Right cardiac atrium (tissue), 5 donors: ENCODE measurements around the gene EFTUD2. TPM values are rescaled to one million over a fixed set of nuclear protein-coding genes. Genes with fewer than 3 reads are reported as not detected.
A peak's percentile ranks its signal among the peaks of the same experiment; 100 is the strongest.

ENCODE experiments used
- ATAC-seq, 2 donors: fragments of 200-7000 bp; cut with Tn5 transposase; one replicate each; pipeline versions ENCODE4 v1.8.0 to v1.9.1; 2020; ENCODE audit warnings: moderate library complexity in 2 of 2, mild to moderate bottlenecking in 1 of 2
- DNase-seq, 3 donors: peaks; one replicate each; pipeline ENCODE4 v3.0.0-alpha.2; 2020
- H3K27ac ChIP-seq: one replicate; pipeline ENCODE4 v1.5.1; 2013; ENCODE audit warnings: mild to moderate bottlenecking, low read length, control low read depth, moderate library complexity
- H3K27me3 ChIP-seq: one replicate; pipeline ENCODE4 v1.6.1; 2013; ENCODE audit not compliant: control insufficient read depth, insufficient read depth
- H3K4me1 ChIP-seq: one replicate; pipeline ENCODE4 v1.6.1; 2013; ENCODE audit warnings: low read length; ENCODE audit not compliant: control insufficient read depth, insufficient read depth
- H3K4me3 ChIP-seq: one replicate; pipeline ENCODE4 v1.5.1; 2013; ENCODE audit warnings: low read length, control low read depth
- H3K9me3 ChIP-seq: one replicate; pipeline ENCODE4 v1.6.1; 2013; ENCODE audit warnings: low read length; ENCODE audit not compliant: control insufficient read depth
- WGBS: extraction: QIAGEN DNeasy Blood & Tissue Kit; methylation state at CpG from one replicate; pipeline ENCODE4 v1.1.7; 2013; 5-methylcytosine and 5-hydroxymethylcytosine counted together
- intact Hi-C, 4 donors: fragments of 100-400 bp; cut with DNase I; formaldehyde crosslinking; loops; one replicate each; pipeline versions ENCODE4 v1.11.0 to v1.14.0; 2022 to 2023
- polyA plus RNA-seq: library from polyadenylated mRNA; stranded (reverse); fragments of 200-250 nt; gene quantifications from one replicate; pipeline ENCODE4 v1.2.3, GENCODE V29; 2013
- total RNA-seq, 4 donors: library from RNA; stranded (reverse); fragmentation: NEBNext Ultra II Directional; extraction: Animal tissue kit (Norgen Biotek cat#: 25700); gene quantifications; one replicate each; pipeline ENCODE4 v1.2.1, GENCODE V29; 2021
- donor health status: healthy with polysubstance abuse.
- donor health status: DM: no; HTN: yes; CAD: no.
- donor health status: DM: no; HTN: no; CAD: no.
- donor health status: DM: no; HTN: yes; CAD: no; lungs with severe emphysema.
- donor health status: DM: yes; HTN: yes; CAD: no.

The EFTUD2 gene
- total and polyA plus RNA-seq, 5 donors: 27.7 to 73.0 (median 58.7) TPM

DNA sequence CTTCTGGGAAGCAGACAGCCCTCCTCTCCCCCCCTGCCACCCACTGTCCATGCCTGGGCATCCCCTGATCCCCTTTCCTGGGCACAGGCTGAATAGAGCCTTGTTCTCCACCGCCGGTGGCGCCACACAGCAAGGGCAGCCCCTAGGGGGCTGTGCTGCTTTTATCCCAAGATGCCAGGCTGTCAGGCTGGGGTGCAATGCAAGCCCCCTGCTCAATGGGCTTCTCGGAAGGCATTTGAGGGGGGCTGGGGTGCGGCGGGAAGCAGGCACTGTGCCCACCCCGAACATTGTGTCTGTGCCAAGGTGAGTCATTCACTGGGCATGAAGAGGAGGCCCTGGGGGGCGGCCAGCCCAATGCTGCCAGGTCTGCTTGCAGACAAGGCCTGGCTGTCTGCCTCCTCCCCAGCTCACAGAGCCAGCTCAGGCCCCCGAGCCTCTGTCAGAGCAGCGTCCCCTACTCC, 17.6 kb upstream of the EFTUD2 start:
- DNase-seq (peak; percentile 72 to 87 (median 86)), ATAC-seq (peak; percentile 50 to 56)
- no peak overlapping the region for H3K4me3 ChIP-seq
- peaks cover 2% of the 10 kb centered on the region for H3K4me1 ChIP-seq
- H3K27ac ChIP-seq: peak overlapping the region; percentile 10
- no peaks in the 10 kb centered on the region for H3K9me3 ChIP-seq
- intact Hi-C loops: loop anchor here in 2 of 4 donors (5.0 to 10.0 kb wide), 3 partner anchors 178 to 280 kb away; no protein-coding TSS in a partner anchor
- WGBS: 44% methylated on average over 10 of the region's 10 CpGs
- H3K27me3 ChIP-seq: no peaks in the 10 kb centered on the region

DNA sequence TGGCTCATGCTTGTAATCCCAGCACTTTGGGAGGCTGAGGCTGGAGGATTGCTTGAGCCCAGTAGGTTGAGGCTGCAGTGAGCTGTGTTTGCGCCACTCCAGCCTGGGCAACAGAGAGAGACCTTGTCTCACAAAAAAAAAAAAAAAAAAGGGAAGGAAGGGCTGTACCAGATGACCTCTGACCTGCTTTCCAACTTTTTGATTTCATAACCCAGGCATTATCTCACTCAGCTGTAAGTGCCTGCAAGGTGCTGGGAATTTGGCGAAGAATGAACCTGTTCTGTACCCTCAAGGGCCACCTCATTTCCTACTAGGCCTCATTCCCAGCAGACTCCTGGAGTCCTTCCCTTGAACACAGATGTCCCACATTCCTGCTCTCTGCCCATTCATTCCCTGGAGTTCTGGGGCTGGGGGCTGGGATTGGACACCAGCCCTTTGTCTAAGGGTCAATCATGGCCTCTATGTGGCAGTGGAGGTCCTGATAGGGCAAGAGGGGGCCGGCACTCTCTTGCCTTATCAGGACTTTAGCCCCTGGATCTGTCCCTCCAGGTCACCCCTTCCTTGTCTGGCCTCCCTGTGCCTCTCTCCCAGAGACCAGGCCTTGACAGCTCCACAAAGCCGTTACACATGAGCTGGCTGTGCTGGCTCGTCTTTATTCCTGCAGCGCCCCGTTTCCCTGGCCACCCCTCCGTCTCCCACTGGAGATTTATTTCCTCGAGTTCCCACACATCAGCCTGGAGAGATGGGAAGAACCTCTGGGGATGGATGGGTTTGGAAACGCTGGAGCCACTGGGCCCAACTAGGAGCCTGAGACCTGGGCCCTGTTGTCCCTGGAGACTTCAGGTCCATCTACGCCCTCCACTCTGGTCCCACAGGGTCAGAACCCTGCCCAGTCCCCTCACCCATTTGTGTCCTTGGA, 16.9 kb upstream of the EFTUD2 start:
- H3K9me3 ChIP-seq: no peaks in the 10 kb centered on the region
- H3K4me3 ChIP-seq: no peak overlapping the region
- intact Hi-C loops: loop anchor here in 2 of 4 donors (5.0 to 10.0 kb wide), 3 partner anchors 179 to 281 kb away; no protein-coding TSS in a partner anchor
- peaks cover 5% of the 10 kb centered on the region for H3K4me1 ChIP-seq
- peak overlapping the region; percentile 10 for H3K27ac ChIP-seq
- DNase-seq: peak in 1 of 3 donors; percentile 29
- ATAC-seq: no peak
- no peaks in the 10 kb centered on the region for H3K27me3 ChIP-seq
- WGBS: 67% methylated on average over 11 of the region's 11 CpGs

- Histone ChIP-seq H3K9me3 (no peaks in the 10 kb centered on the region), H3K4me1 (peaks cover 2% of the 10 kb centered on the region), H3K27me3 (no peaks in the 10 kb centered on the region), H3K27ac (peak within 1 kb of the TSS; percentile 1), H3K4me3 (no peak within 1 kb of the TSS)
- ATAC-seq: no peak
- peak in 1 of 3 donors; percentile 29 for DNase-seq
- intact Hi-C loops: loop anchor here in 2 of 4 donors (5.0 to 10.0 kb wide), 3 partner anchors 179 to 282 kb away; no protein-coding TSS in a partner anchor
- 82% methylated on average over 17 of the region's 17 CpGs for WGBS
Observed at GRCh38 chr17:44915321-44915726, 16.1 kb upstream of the EFTUD2 start, which contains the start of gene GFAP. TSS of gene GFAP (minus strand) at chr17:44915500. CDS start at chr17:44915486, 14 bp downstream.

GRCh38 chr17:44914698-44915271, 15.5 kb upstream of the EFTUD2 start:
- no peak for ATAC-seq
- DNase-seq: peak in 1 of 3 donors; percentile 6
- H3K9me3 ChIP-seq: no peaks in the 10 kb centered on the region
- peaks cover 2% of the 10 kb centered on the region for H3K4me1 ChIP-seq
- H3K27ac ChIP-seq: no peak overlapping the region
- intact Hi-C loops: loop anchor here in 2 of 4 donors (5.0 to 10.0 kb wide), 3 partner anchors 180 to 283 kb away; no protein-coding TSS in a partner anchor
- 85% methylated on average over 19 of the region's 19 CpGs for WGBS
- no peaks in the 10 kb centered on the region for H3K27me3 ChIP-seq
- no peak overlapping the region for H3K4me3 ChIP-seq

DNA sequence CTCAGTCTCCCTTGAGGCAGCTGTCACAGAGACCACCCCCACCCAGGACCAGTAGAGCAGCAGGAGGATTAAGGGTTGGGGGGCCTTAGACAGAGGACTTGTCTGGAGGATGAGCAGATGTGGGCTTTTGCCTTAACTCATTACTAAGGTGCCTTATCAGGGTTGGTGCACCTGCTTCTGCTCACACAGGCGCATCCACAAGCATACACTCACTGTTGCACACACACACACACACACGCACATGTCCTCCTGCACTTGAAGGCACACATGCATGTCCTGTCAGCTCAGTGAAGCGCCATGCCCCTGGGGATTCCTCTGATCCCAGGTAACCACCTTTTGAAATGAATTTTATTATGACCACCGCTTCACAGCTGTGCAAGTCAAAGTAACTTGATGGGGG, 14.9 kb upstream of the EFTUD2 start:
- no peaks in the 10 kb centered on the region for H3K27me3 ChIP-seq
- peaks cover 2% of the 10 kb centered on the region for H3K4me1 ChIP-seq
- 85% methylated on average over 4 of the region's 4 CpGs for WGBS
- H3K27ac ChIP-seq: no peak overlapping the region
- no peak for ATAC-seq
- DNase-seq: no peak
- H3K9me3 ChIP-seq: no peaks in the 10 kb centered on the region
- intact Hi-C loops: loop anchor here in 2 of 4 donors (10.0 kb wide), 2 partner anchors 181 to 211 kb away; no protein-coding TSS in a partner anchor
- H3K4me3 ChIP-seq: no peak overlapping the region

DNA sequence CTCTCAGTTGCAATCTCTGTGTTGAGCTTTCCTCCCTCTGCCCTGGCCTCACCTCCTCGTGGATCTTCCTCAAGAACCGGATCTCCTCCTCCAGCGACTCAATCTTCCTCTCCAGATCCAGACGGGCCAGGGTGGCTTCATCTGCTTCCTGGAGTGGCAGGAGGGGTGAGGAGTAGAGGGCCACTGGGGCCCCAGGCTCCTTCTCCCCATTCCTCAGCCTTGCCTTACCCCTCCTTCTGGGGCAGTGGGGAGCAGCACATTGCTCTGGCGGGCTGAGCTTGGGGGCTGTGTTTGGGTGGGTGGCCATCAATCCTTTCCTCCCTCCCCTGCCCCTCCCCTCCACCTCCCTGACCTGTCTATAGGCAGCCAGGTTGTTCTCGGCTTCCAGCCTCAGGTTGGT, 14.4 kb upstream of the EFTUD2 start:
- intact Hi-C loops: loop anchor here in 2 of 4 donors (10.0 kb wide), 2 partner anchors 181 to 211 kb away; no protein-coding TSS in a partner anchor
- Histone ChIP-seq H3K9me3 (no peaks in the 10 kb centered on the region), H3K4me3 (no peak overlapping the region), H3K27me3 (no peaks in the 10 kb centered on the region), H3K4me1 (peaks cover 2% of the 10 kb centered on the region), H3K27ac (no peak overlapping the region)
- WGBS: 49% methylated on average over 6 of the region's 6 CpGs
- peak in 1 of 3 donors; percentile 30 for DNase-seq
- no peak for ATAC-seq

GRCh38 chr17:44912763-44913544, 13.7 kb upstream of the EFTUD2 start:
- Histone ChIP-seq H3K4me3 (no peak overlapping the region), H3K9me3 (no peaks in the 10 kb centered on the region), H3K4me1 (peaks cover 2% of the 10 kb centered on the region), H3K27ac (no peak overlapping the region), H3K27me3 (no peaks in the 10 kb centered on the region)
- intact Hi-C loops: loop anchor here in 2 of 4 donors (10.0 kb wide), 2 partner anchors 182 to 212 kb away; no protein-coding TSS in a partner anchor
- ATAC-seq (no peak), DNase-seq (peak in 1 of 3 donors; percentile 11)
- WGBS: 78% methylated on average over 14 of the region's 14 CpGs

DNA sequence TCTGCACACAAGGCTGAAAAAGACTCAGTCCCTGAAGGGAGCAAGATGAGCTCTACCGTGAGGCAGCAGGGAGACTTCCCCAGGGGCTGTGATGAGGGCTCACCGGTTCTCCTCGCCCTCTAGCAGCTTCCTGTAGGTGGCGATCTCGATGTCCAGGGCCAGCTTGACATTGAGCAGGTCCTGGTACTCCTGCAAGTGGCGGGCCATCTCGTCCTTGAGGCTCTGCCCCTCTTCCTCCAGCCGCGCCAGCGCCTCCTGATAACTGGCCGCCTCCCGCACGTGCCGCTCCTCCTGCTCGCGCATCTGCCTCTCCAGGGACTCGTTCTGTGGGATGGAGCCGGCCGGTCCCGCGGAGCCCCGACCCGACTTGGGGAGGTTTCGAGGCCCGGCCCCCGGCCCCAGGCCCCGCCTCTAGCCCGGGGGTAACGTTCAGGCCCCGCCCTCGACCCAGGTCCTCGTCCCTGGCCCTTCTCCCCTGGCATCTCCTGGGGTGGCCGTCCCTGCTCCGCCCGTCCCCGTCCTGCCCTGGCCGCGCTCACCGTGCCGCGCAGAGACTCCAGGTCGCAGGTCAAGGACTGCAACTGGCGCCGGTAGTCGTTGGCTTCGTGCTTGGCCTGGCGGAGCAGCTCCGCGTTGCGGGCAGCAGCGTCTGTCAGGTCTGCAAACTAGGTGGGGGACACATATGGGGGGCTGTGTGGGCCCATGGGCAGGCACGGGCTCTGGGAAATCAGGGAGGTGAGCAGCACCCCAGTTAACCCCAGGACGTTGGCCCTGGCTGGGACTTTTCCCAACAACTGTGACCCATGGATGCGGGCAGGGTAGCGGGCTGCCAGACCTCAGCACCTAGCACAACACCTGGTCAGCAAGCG, 12.1 kb upstream of the EFTUD2 start:
- WGBS: 13% methylated on average over 56 of the region's 56 CpGs

DNA sequence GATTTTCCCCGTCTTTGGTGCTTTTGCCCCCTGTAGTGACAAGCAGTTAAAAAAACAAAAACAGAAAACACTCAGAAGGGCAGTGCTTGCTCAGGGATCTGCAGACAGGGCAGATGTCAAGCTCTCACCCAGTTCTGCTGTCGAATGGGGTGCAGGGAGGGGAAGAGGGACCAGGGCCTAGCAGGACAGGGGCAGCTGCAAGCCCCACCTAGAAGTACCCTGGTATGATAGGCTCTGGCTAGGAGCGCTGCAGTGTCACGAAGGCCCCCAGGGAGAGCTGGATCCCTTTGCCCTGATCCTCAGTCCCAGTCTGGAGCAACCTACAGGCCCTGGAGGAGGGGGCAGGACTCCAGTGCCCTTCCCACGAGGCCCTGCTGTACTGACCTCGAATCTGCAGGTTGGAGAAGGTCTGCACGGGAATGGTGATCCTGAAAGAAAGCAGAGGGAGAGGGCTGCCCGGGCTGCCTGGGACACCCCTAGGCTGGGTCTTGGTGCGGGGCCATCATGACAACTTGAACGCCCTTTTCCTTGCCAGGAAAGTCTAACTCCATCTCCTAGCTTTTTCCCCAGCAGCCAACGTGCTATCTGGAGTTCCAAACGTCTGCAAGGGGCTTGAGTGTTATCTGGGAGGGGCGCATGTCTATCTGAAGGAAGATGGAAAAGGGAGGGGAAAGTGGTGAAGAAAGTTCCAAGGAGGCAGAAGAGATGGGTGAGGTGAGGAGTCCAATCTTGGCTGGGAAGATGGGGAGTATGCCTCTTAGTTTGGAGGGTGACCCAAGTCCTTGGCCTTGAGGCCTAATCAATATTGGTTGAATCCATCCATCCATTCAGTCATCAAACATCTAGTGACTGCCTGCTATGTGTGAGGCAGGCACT, 11.2 kb upstream of the EFTUD2 start:
- 82% methylated on average over 13 of the region's 13 CpGs for WGBS
- DNase-seq (peak in 1 of 3 donors; percentile 19), ATAC-seq (no peak)
- Histone ChIP-seq H3K4me1 (peaks cover 2% of the 10 kb centered on the region), H3K27ac (no peak overlapping the region), H3K9me3 (no peaks in the 10 kb centered on the region), H3K27me3 (no peaks in the 10 kb centered on the region), H3K4me3 (no peak overlapping the region)
- intact Hi-C loops: loop anchor here in 2 of 4 donors (10.0 kb wide), 2 partner anchors 184 to 214 kb away; no protein-coding TSS in a partner anchor

More for the DNA sequence above, 12.1 kb upstream of the EFTUD2 start:
- Histone ChIP-seq H3K9me3 (no peaks in the 10 kb centered on the region), H3K27ac (no peak overlapping the region), H3K4me1 (peaks cover 2% of the 10 kb centered on the region), H3K4me3 (no peak overlapping the region), H3K27me3 (no peaks in the 10 kb centered on the region)
- ATAC-seq (peak; percentile 35 to 60), DNase-seq (peak; percentile 58 to 79 (median 69))
- intact Hi-C loops: loop anchor here in 2 of 4 donors (10.0 kb wide), 2 partner anchors 183 to 213 kb away; no protein-coding TSS in a partner anchor
